HG02840 (cell line): ENCODE results near the gene KRT35.

Source experiments
- ATAC-seq: cut with Tn5 transposase; IDR thresholded peaks from one replicate; pipeline ENCODE4 v1.9.1; 2021; ENCODE audit warnings: mild to moderate bottlenecking, moderate library complexity, moderate number of reproducible peaks; ENCODE audit not compliant: unreplicated experiment, low FRiP score

KRT35 gene

GRCh38 chr17:41490000-41490990 is 9.3 kb upstream of the KRT35 start:
- no peak for ATAC-seq

- no peak for ATAC-seq
Observed at GRCh38 chr17:41489531-41489930, 8.6 kb upstream of the KRT35 start, which contains the start of gene KRT36. Gene KRT36, minus strand, starts transcription at chr17:41489910. Its CDS starts 46 bp downstream, at chr17:41489864.

- no peak for ATAC-seq
Observed at GRCh38 chr17:41486809-41487530, 6.0 kb upstream of the KRT35 start.

- ATAC-seq, result no peak
Observed at GRCh38 chr17:41486316-41486715, 5.4 kb upstream of the KRT35 start.

- no peak for ATAC-seq
Observed at GRCh38 chr17:41484920-41485904, 4.3 kb upstream of the KRT35 start.

GRCh38 chr17:41483991-41484826 is 3.3 kb upstream of the KRT35 start:
- ATAC-seq, result no peak

- no peak for ATAC-seq
Observed at GRCh38 chr17:41483531-41483930, 2.6 kb upstream of the KRT35 start.

GRCh38 chr17:41480581-41480980 is 370 bp downstream of the KRT35 start:
- ATAC-seq, result no peak

GRCh38 chr17:41480136-41480535 is 815 bp downstream of the KRT35 start:
- no peak for ATAC-seq

- ATAC-seq, result no peak
Observed at GRCh38 chr17:41478237-41478636, 2.7 kb downstream of the KRT35 start.

GRCh38 chr17:41476866-41477815 is 3.8 kb downstream of the KRT35 start:
- no peak for ATAC-seq

GRCh38 chr17:41475421-41475820 is 5.5 kb downstream of the KRT35 start:
- ATAC-seq, result no peak

- ATAC-seq, result no peak
Observed at GRCh38 chr17:41474863-41475262, 6.1 kb downstream of the KRT35 start.

- no peak for ATAC-seq
Observed at GRCh38 chr17:41468346-41468745, 12.6 kb downstream of the KRT35 start.

- no peak for ATAC-seq
Observed at GRCh38 chr17:41467561-41467960, 13.4 kb downstream of the KRT35 start.

- ATAC-seq, result no peak
Observed at GRCh38 chr17:41466988-41467387, 14.0 kb downstream of the KRT35 start, which contains the start of gene KRT32. Gene KRT32, minus strand, starts transcription at chr17:41467386. Its CDS starts 61 bp downstream, at chr17:41467325.

- ATAC-seq, result no peak
Observed at GRCh38 chr17:41464682-41465081, 16.3 kb downstream of the KRT35 start.

GRCh38 chr17:41464173-41464572 is 16.8 kb downstream of the KRT35 start:
- ATAC-seq, result no peak
